Measurements from ENCODE around the gene CRYBB1.

Gene CRYBB1

DNA sequence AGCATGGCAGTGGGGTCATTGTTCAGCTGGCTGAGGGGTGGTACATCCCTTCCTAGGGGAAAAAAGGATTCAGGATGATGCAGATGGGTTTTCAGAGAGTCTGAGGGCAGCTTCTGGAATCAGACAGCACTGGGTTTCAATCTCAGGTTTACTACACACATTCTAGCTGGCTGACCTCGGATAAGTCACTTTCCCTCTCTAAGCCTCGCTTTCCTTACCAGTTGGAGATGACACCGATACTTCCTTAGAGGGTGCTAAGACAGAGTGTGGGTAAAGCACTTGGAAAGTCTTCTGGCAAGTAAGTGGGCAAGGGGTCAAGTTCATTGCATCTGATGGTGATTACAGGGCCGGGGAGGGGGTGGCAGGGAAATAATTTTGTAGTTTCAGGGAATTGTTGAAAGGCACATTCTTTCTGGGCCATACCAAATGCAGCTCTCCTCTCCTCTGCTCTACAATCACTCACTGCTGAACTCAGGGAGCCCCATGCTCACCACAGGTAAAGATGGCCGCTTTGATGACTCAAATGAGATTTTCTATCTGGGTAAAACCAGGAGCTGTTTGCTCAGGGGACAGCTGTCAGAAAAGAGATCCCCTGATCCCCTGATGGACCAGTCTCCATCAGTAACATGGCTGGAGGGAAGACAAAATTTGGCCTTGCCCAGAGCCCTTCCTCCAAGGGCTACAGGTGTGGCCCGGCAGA lies 33.0 kb upstream of the CRYBB1 start:
- Mint-ChIP-seq H3K36me3 (ENCODE audit: insufficient read depth) (peaks cover 9% of the 10 kb centered on the region), H3K27ac (ENCODE audit: low read depth) (no peak overlapping the region), H3K9me3 (no peaks in the 10 kb centered on the region), H3K27me3 (no peaks in the 10 kb centered on the region), H3K4me1 (peaks cover 35% of the 10 kb centered on the region), H3K4me3 (no peak overlapping the region)
- DNase-seq (ENCODE audit: low spot score in 2 of 2) (no peak), ATAC-seq (replicated peaks; ENCODE audit: extremely low read depth, poor library complexity, severe bottlenecking) (no peak)

DNA sequence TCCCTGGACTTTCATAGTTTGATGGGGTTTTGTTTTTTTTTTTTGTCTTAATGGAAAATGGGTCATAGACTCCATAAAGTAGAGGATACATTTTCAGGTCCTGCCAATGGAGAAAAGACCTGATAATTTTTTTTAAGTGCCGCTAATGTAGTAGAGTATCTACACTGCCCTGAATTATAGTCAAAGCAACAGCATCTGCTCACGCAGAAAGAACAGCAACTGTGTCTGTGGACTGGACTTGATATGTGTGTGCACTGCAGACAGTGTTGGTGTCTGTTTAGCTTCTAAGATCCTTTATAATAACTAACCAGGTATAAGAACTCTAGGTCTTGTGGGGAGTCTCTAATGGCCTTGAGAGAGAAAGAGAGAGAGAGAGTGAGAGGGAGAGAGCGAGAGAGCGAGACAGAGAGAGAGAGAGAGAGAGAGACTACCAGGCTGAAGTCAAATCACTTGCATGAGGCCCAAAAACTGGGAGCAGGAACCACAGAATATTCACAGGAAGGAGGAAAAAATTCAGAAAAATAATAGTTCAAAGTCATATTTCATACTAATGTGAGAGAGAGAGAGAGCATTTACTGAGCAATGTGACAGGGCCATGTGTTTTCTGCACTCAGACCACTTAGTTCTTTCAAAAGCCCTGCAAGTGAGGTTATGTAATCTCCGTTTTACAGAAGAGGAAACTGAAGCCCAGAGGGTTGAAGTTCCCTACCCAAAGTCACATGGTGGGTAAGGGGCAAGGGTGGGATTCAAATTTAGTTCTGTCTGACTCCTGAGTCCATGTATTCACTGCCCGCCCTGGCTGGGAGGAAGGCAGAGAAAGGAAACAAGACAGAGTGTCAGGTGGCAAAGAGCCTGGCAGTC lies 30.9 kb upstream of the CRYBB1 start:
- no peak for ATAC-seq (replicated peaks; ENCODE audit: extremely low read depth, poor library complexity, severe bottlenecking)
- H3K27me3 Mint-ChIP-seq, result no peaks in the 10 kb centered on the region
- peaks cover 52% of the 10 kb centered on the region for H3K4me1 Mint-ChIP-seq
- peaks cover 9% of the 10 kb centered on the region for H3K36me3 Mint-ChIP-seq (ENCODE audit: insufficient read depth)
- H3K9me3 Mint-ChIP-seq, result no peaks in the 10 kb centered on the region
- DNase-seq (ENCODE audit: low spot score in 2 of 2), result no peak
- peak overlapping the region; percentile 89 for H3K27ac Mint-ChIP-seq (ENCODE audit: low read depth)
- peak overlapping the region; percentile 41 for H3K4me3 Mint-ChIP-seq

DNA sequence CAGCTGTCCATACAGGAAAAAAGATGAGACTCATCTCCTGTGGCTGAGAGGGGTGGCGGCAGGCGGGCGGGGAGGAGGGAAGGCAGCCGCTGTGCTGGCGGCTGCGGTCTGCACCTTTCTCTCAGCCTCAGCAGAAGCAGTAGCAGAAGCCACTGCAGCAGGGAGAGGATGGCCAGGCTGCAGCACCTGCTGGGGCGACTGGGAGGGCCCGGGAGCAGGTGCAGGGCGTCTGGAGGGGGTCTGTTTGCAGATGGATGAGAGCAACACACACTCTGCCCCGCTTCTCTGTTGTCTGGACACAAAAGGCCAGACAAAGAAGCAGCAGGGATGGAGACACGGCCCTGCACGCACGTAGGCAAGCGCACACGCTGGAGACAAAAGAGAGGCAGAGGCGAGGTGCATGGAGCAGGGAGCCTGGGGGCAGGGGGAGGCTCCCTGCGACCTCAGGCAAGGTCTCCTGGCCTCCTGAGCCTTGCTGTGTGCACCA lies 30.2 kb upstream of the CRYBB1 start:
- DNase-seq (ENCODE audit: low spot score in 2 of 2) (no peak), ATAC-seq (replicated peaks; ENCODE audit: extremely low read depth, poor library complexity, severe bottlenecking) (peak; percentile 73)
- H3K4me3 Mint-ChIP-seq, result peak overlapping the region; percentile 41
- H3K36me3 Mint-ChIP-seq (ENCODE audit: insufficient read depth), result peaks cover 12% of the 10 kb centered on the region
- H3K4me1 Mint-ChIP-seq, result peaks cover 59% of the 10 kb centered on the region
- H3K9me3 Mint-ChIP-seq, result no peaks in the 10 kb centered on the region
- H3K27ac Mint-ChIP-seq (ENCODE audit: low read depth), result peak overlapping the region; percentile 89
- no peaks in the 10 kb centered on the region for H3K27me3 Mint-ChIP-seq

DNA sequence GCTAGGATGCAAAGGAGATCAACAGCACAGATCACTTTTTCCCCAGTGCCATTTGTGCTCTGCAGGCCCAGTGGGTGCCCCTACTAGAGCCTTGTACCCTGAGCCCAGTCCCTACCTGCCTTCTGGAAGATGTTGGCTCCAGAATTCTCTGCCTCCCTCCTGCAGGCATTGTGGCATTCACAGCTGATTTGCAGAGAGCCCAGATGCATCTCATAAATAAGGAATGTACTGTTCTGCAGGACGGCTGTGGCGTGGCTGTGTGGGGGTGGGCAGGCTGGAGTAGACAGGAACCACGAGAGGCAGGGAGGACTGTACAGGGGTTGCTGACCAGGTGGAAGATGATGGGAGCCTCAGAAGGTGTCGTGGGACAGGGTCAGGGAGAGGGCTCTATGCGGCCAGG lies 28.3 kb upstream of the CRYBB1 start:
- Mint-ChIP-seq H3K4me1 (peaks cover 78% of the 10 kb centered on the region), H3K9me3 (no peaks in the 10 kb centered on the region), H3K27me3 (no peaks in the 10 kb centered on the region), H3K4me3 (no peak overlapping the region), H3K27ac (ENCODE audit: low read depth) (no peak overlapping the region), H3K36me3 (ENCODE audit: insufficient read depth) (peaks cover 22% of the 10 kb centered on the region)
- DNase-seq (ENCODE audit: low spot score in 2 of 2), result no peak
- no peak for ATAC-seq (replicated peaks; ENCODE audit: extremely low read depth, poor library complexity, severe bottlenecking)

DNA sequence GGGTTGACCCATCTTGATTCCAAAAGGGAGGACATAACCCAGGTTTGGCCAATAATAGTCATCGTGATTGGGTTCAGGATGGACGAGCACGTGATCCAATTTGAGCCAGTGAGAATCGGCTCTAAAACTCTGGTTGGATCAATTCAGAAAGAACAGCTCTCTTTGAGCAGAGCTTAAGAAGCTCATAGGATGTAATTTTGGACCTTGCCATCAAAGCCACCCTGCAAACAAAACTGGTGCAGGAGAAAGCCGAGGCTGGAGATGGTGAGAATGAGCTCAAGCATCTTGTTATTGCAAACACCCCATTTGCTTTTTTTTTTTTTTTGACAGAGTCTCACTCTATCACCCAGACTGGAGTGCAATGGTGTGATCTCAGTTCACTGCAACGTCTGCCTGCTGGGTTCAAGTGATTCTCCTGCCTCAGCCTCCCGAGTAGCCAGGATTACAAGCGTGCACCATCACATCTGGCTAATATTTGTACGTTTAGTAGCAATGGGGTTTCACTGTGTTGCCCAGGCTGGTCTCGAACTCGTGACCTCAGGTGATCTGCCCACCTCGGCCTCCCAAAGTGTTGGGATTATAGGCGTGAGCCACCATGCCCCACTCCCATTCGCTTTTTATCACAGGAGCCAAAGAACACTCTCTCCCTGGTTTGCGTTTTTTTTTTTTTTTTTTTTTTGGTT lies 25.7 kb upstream of the CRYBB1 start:
- H3K9me3 Mint-ChIP-seq, result no peaks in the 10 kb centered on the region
- H3K27me3 Mint-ChIP-seq, result no peaks in the 10 kb centered on the region
- H3K36me3 Mint-ChIP-seq (ENCODE audit: insufficient read depth), result peaks cover 19% of the 10 kb centered on the region
- H3K27ac Mint-ChIP-seq (ENCODE audit: low read depth), result peak overlapping the region; percentile 98
- H3K4me1 Mint-ChIP-seq, result peaks cover 77% of the 10 kb centered on the region
- peak overlapping the region; percentile 75 for H3K4me3 Mint-ChIP-seq
- DNase-seq (ENCODE audit: low spot score in 2 of 2), result peak in 1 of 2 donors; percentile 19
- peak; percentile 49 for ATAC-seq (replicated peaks; ENCODE audit: extremely low read depth, poor library complexity, severe bottlenecking)

DNA sequence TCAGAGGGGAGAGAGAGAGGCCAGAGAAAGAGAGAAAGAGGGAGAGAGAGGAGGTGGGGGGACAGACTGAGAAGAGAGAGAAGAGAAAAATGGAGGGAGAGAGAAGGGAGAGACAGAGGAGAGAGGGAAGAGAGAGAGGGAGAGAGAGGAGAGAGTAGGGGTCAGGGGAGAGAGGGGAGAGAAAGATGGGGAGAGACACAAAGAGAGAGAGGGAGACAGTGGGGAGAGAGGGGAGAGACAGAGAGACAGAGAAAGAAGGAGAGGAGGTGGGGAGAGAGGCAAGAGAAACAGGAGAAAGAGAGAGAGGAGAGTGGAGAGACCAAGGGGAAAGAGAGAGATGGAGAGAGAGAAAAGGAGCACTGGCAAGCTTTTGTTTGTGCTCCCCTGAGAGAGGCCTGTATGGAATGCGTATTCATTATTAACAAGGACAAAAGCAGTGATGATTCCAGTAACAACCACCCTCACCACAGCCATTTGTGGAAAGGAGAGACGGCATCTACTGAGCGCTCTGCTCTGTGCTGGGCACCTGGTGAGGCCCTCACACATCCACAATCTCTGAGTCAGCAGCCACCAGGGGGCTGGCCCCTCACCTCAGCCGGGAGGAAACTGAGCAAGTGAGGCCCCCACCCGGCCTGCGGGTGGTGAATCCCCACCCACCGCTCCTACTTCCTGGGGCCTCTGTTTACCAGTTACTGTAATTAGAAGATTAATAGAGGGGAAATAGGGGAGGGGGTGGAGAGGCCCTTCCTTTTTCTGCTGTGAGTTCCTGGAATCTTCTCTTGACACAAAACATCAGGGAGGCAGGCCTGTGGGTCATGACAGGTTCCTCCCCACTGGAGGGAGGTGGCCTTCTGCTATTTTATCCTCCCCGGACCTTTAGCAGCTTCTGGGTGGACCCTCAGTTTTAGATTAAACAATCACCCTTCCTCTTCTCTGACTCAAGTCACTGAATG lies 24.9 kb upstream of the CRYBB1 start:
- Mint-ChIP-seq H3K36me3 (ENCODE audit: insufficient read depth) (peaks cover 16% of the 10 kb centered on the region), H3K4me3 (peak overlapping the region; percentile 75), H3K27ac (ENCODE audit: low read depth) (peak overlapping the region; percentile 98), H3K27me3 (no peaks in the 10 kb centered on the region), H3K9me3 (no peaks in the 10 kb centered on the region), H3K4me1 (peaks cover 69% of the 10 kb centered on the region)
- peak; percentile 83 for ATAC-seq (replicated peaks; ENCODE audit: extremely low read depth, poor library complexity, severe bottlenecking)
- DNase-seq (ENCODE audit: low spot score in 2 of 2), result peak; percentile 44 to 66

DNA sequence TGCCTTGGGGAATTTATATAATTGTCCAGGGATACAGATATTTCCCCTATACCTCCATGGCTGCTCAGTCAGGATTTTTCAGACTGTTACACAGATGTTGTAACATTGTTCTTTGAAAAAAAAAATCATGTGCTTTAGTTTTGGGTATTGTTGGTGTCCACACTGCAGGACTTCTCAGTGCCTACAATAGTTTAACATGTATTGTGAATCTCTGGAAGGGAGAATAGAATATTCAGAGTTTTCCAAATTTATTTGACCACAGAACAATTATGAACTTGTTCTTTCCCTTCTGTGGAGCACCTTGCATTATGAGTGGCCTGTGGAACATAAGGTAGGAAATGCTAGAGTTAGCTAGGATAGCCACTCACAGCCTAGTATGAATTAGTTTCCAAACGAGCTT lies 18.5 kb upstream of the CRYBB1 start:
- Mint-ChIP-seq H3K27me3 (no peaks in the 10 kb centered on the region), H3K4me1 (peaks cover 30% of the 10 kb centered on the region), H3K27ac (ENCODE audit: low read depth) (no peak overlapping the region), H3K9me3 (no peaks in the 10 kb centered on the region), H3K36me3 (ENCODE audit: insufficient read depth) (no peaks in the 10 kb centered on the region), H3K4me3 (no peak overlapping the region)
- DNase-seq (ENCODE audit: low spot score in 2 of 2), result no peak
- ATAC-seq (replicated peaks; ENCODE audit: extremely low read depth, poor library complexity, severe bottlenecking), result no peak

DNA sequence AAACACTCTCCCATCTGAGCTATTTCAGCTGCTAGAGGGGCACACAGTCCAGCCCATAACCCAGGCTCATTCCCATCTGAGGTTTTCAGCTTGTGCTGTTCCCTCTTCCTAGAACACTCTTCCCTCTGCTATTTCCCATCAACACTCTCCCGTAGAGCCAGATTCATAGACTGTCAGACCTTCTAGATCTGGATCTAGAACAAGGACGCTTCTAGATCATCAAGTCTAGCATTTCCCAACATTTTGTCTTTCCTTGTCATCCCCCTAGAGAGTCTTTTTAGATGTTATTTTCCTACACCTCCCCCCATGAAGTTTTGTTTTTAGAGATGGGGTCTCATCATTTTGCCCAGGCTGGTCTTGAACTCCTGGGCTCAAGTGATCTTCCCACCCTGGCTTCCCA lies 17.3 kb upstream of the CRYBB1 start:
- no peak for DNase-seq (ENCODE audit: low spot score in 2 of 2)
- no peak for ATAC-seq (replicated peaks; ENCODE audit: extremely low read depth, poor library complexity, severe bottlenecking)
- peaks cover 20% of the 10 kb centered on the region for H3K4me1 Mint-ChIP-seq
- no peaks in the 10 kb centered on the region for H3K9me3 Mint-ChIP-seq
- no peaks in the 10 kb centered on the region for H3K36me3 Mint-ChIP-seq (ENCODE audit: insufficient read depth)
- H3K27ac Mint-ChIP-seq (ENCODE audit: low read depth), result no peak overlapping the region
- no peaks in the 10 kb centered on the region for H3K27me3 Mint-ChIP-seq
- H3K4me3 Mint-ChIP-seq, result no peak overlapping the region

DNA sequence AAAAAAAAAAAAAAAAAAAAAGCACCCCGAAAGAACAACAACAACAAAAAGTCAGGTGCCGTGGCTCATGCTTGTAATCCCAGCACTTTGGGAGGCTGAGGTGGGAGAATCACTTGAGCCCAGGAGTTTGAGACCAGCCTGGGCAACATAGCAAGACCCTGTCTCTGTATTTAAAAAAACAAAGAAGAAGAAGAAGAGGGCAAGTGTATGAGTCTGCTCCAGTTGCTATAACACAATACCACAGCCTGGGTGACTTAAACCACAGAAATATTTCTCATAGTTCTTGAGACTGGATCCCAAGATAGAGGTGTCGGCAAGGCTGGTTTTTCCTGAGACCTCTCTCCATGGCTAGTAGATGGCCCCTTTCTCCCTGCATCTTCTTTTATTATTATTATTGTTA lies 16.4 kb upstream of the CRYBB1 start:
- H3K9me3 Mint-ChIP-seq, result no peaks in the 10 kb centered on the region
- H3K27me3 Mint-ChIP-seq, result no peaks in the 10 kb centered on the region
- H3K36me3 Mint-ChIP-seq (ENCODE audit: insufficient read depth), result no peaks in the 10 kb centered on the region
- no peak overlapping the region for H3K27ac Mint-ChIP-seq (ENCODE audit: low read depth)
- no peak for DNase-seq (ENCODE audit: low spot score in 2 of 2)
- no peak overlapping the region for H3K4me3 Mint-ChIP-seq
- H3K4me1 Mint-ChIP-seq, result peaks cover 20% of the 10 kb centered on the region
- ATAC-seq (replicated peaks; ENCODE audit: extremely low read depth, poor library complexity, severe bottlenecking), result no peak

DNA sequence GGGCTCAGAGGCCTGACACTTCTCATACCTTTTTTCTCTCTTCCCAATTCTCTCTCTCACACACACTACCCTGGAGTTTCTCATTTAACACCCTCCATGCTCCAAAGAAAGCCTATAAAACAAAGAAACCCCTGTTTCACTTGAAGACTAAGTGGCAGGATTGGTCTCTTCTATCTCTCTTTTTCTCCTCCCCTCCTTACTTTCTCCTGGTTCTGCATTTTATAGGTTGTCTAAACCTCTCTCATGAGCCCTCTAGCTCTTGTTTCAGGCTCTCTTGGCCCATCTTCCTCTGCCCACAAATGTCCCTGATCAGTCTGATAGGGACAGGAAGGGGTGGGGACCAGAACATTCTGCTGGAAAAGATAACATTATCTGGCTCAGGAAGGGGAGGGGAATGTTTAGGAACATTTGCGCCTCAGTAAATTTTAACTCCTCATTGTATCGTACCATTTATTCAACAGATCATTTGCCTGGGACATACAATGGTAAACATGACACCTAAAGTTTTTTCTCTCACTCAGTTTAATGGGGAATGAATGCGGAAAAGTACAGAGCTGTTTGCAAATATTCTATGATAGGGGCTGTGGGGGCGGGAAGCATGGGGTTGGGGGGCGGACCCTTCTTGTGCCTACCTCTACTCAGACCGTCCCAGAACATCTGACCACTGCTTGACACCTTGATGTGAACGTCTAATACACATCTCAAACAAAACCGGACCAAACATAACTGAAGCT lies 14.8 kb upstream of the CRYBB1 start:
- no peak for ATAC-seq (replicated peaks; ENCODE audit: extremely low read depth, poor library complexity, severe bottlenecking)
- no peaks in the 10 kb centered on the region for H3K9me3 Mint-ChIP-seq
- H3K27ac Mint-ChIP-seq (ENCODE audit: low read depth), result no peak overlapping the region
- H3K4me1 Mint-ChIP-seq, result peaks cover 35% of the 10 kb centered on the region
- no peaks in the 10 kb centered on the region for H3K36me3 Mint-ChIP-seq (ENCODE audit: insufficient read depth)
- no peaks in the 10 kb centered on the region for H3K27me3 Mint-ChIP-seq
- no peak overlapping the region for H3K4me3 Mint-ChIP-seq
- DNase-seq (ENCODE audit: low spot score in 2 of 2), result no peak

DNA sequence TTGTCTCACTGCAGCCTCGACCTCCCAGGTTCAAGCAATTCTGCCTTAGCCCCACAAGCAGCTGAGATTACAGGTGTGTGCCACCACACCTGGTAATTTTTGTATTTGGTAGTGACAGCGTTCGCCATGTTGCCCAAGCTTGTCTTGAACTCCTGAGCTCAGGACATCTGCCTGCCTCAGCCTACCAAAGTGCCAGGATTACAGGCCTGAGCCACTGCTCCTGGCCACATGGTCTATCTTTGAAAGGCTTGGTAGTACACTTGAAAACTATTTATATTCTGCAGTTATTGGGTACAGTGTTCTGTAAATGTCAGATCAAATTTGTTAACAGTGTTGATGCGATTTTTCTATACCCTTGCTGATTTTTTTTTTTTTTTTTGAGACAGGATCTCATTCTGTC lies 13.5 kb upstream of the CRYBB1 start:
- no peak overlapping the region for H3K27ac Mint-ChIP-seq (ENCODE audit: low read depth)
- no peak for ATAC-seq (replicated peaks; ENCODE audit: extremely low read depth, poor library complexity, severe bottlenecking)
- no peaks in the 10 kb centered on the region for H3K9me3 Mint-ChIP-seq
- no peaks in the 10 kb centered on the region for H3K27me3 Mint-ChIP-seq
- H3K4me3 Mint-ChIP-seq, result no peak overlapping the region
- no peaks in the 10 kb centered on the region for H3K36me3 Mint-ChIP-seq (ENCODE audit: insufficient read depth)
- no peak for DNase-seq (ENCODE audit: low spot score in 2 of 2)
- H3K4me1 Mint-ChIP-seq, result peaks cover 33% of the 10 kb centered on the region

All from central memory CD8-positive, alpha-beta T cell (primary cell).